Measurements from ENCODE around the gene GRAMD1B. TPM values are rescaled to one million over a fixed set of nuclear protein-coding genes. Genes with fewer than 3 reads are reported as not detected.
"Not testable (repeated sequence)": the region's sequence is repeated elsewhere in the genome, so short reads cannot be mapped to it uniquely, and the experiment has no call there.

The GRAMD1B gene
- total RNA-seq, 3 donors from 2014 or later, result 3.2 to 4.4 (median 4.1) TPM

DNA sequence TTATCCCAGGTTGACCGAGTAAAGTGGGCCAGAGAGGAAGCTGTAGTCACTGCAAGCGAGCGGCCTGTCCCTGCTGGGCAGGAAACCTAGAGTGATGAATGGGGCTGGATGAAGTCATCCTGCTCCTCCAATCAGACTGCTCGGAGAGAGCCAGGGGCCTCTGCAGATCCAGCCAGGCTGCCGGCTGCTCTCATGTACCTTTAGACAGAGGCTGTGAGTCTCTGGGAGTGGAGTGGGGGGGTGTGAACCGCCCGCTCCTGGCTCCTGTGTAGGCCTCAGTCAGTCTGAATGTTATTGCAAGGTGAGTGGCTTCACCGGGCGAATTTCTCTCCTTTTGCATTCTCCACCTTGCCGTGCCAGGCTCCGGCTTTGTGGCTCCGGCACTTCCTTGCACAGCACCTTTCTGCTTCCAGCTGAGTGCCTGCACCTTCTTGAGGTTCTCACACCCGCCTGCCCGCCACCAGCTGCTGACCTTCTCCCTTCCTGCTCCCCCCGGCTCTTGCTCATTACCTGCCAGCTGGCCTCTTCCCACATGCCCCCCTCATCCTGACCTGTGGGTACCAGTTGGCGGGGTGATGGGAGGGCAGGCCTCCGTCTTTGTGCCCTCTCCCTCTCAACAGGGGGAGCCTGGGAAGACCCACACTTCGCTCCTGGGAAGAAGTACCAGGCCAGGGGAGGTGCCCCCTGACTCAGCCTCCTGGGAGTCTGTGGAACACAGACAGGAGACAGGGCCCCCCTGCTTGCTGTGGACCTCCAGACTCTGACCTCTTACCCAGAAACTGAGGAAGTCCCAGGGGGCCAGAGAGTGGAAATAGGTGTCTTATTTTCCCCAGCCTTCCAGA, 79.9 kb downstream of the GRAMD1B start:
- no peak for ATAC-seq
- no peak for DNase-seq
- Histone ChIP-seq H3K36me3 (ENCODE audit: low read depth) (no peaks in the 10 kb centered on the region), H3K4me3 (no peak overlapping the region), H3K9me3 (no peaks in the 10 kb centered on the region), H3K4me1 (ENCODE audit: low read depth) (no peaks in the 10 kb centered on the region)
- TF ChIP-seq CTCF (IDR thresholded peaks at IDR 0.05), result no peak
- intact Hi-C loops (cut with DNase I, micrococcal nuclease), result loop anchor here (2.0 to 5.0 kb wide), 2 partner anchors 62 to 67 kb away; no protein-coding TSS in a partner anchor

DNA sequence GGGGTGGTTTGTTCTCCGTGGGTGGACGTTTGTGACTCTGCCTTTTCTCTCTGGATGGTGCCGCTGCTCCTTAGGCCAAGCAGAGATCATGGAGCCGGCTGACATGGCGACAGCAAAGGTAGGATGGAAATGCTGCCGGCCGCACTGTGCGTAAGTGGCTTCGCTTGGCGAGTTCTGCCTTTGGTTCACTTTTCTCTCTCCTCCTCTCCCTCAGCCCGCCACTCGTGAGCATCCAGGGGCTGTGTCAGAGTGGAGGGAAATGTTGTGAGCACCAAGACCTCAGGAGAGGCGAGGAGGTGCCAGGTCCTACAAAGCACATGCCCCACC, 80.5 kb downstream of the GRAMD1B start:
- no peak for TF ChIP-seq CTCF (IDR thresholded peaks at IDR 0.05)
- DNase-seq (no peak), ATAC-seq (no peak)
- H3K9me3 ChIP-seq, result no peaks in the 10 kb centered on the region
- intact Hi-C loops (cut with DNase I, micrococcal nuclease), result loop anchor here in 1 of 2 donors (5.0 kb wide), 1 partner anchor 62 kb away; no protein-coding TSS in a partner anchor
- H3K4me1 ChIP-seq (ENCODE audit: low read depth), result no peaks in the 10 kb centered on the region
- H3K4me3 ChIP-seq, result no peak overlapping the region
- no peaks in the 10 kb centered on the region for H3K36me3 ChIP-seq (ENCODE audit: low read depth)

GRCh38 chr11:123511037-123511870, 81.2 kb downstream of the GRAMD1B start:
- peak; percentile 81 to 87 (median 83) for DNase-seq
- H3K36me3 ChIP-seq (ENCODE audit: low read depth), result no peaks in the 10 kb centered on the region
- intact Hi-C loops (cut with DNase I, micrococcal nuclease), result loop anchor here in 1 of 2 donors (5.0 kb wide), 1 partner anchor 61 kb away; no protein-coding TSS in a partner anchor

DNA sequence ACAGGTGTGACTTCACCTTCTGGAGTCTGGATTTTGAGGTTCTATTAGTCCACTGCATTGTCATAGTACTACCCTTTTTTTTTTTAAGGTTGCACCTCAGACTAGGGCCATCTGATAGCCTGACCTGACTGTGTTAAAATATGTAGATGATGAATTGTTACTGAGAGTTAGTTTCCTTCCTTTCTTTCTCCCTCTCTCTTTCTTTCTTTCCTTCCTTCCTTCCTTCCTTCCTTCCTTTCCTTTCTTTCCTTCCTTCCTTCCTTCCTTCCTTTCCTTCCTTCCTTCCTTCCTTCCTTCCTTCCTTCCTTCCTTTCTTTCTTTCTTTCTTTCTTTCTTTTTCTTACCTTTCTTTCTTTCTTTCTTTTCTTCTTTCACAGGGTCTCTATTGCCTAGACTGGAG, 83.2 kb downstream of the GRAMD1B start:
- not testable (repeated sequence) for H3K4me1 ChIP-seq (ENCODE audit: low read depth); H3K9me3 ChIP-seq; H3K36me3 ChIP-seq (ENCODE audit: low read depth); DNase-seq; ATAC-seq; H3K4me3 ChIP-seq
- intact Hi-C loops (cut with DNase I, micrococcal nuclease), result loop anchor here in 1 of 2 donors (5.0 kb wide), 1 partner anchor 59 kb away; no protein-coding TSS in a partner anchor

More at GRCh38 chr11:123511037-123511870, 81.2 kb downstream of the GRAMD1B start:
- TF ChIP-seq CTCF (IDR thresholded peaks at IDR 0.05), result peak; percentile 80
- Histone ChIP-seq H3K4me3 (no peak overlapping the region), H3K4me1 (ENCODE audit: low read depth) (no peaks in the 10 kb centered on the region), H3K9me3 (no peaks in the 10 kb centered on the region)
- peak; percentile 100 for ATAC-seq

DNA sequence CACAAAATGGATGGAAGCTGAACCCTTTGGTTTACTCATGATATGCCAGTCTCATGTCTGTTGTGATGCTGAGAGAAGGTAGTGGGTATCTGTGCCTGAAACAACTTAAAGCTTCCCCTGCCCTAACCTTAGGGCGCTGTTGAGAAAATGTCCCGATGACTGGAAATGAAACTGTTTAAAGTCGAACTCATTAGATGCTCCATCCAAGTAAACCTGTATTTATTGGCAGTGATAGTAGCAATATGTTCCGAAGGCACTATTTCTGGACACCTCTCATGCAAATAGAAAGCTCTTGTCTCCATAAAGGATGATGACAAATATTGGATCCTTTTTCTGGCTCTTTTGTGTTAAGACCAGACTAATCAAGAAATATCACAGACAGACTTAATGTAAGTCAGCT, 86.2 kb downstream of the GRAMD1B start:
- Histone ChIP-seq H3K4me3 (no peak overlapping the region), H3K36me3 (ENCODE audit: low read depth) (no peaks in the 10 kb centered on the region), H3K9me3 (no peaks in the 10 kb centered on the region), H3K4me1 (ENCODE audit: low read depth) (no peaks in the 10 kb centered on the region)
- TF ChIP-seq CTCF (IDR thresholded peaks at IDR 0.05), result no peak
- DNase-seq, result no peak
- no peak for ATAC-seq
- intact Hi-C loops (cut with DNase I, micrococcal nuclease), result no loop called here

All from mucosa of descending colon (tissue), 3 donors.